Measurements from ENCODE around the gene HINT2. TPM values are rescaled to one million over a fixed set of nuclear protein-coding genes. Genes with fewer than 3 reads are reported as not detected.

Gene HINT2
- total RNA-seq, 2 donors from 2014 or later = 40.8 to 46.8 TPM

- peak within 1 kb of the TSS; percentile 90 for H3K4me3 Mint-ChIP-seq
- no peaks in the 10 kb centered on the region for H3K27me3 Mint-ChIP-seq
- DNase-seq (ENCODE audit: low spot score) = peak; percentile 96
- H3K27ac Mint-ChIP-seq = peak within 1 kb of the TSS; percentile 68 to 97
- peaks cover 29 to 33% of the 10 kb centered on the region in 2 donors for H3K4me1 Mint-ChIP-seq (ENCODE audit: low read depth in 2 of 2)
- H3K36me3 Mint-ChIP-seq = no peaks in the 10 kb centered on the region
- peak; percentile 82 to 83 for ATAC-seq
- H3K9me3 Mint-ChIP-seq = no peaks in the 10 kb centered on the region
Measured at GRCh38 chr9:35812025-35812602, 2.7 kb downstream of the HINT2 start, which contains the start of gene SPAG8. TSS of gene SPAG8 (minus strand) at chr9:35812262. CDS start at chr9:35812147, 115 bp downstream.

GRCh38 chr9:35811381-35812024 lies 3.3 kb downstream of the HINT2 start:
- H3K4me1 Mint-ChIP-seq (ENCODE audit: low read depth in 2 of 2) = peaks cover 33 to 37% of the 10 kb centered on the region in 2 donors
- ATAC-seq (no peak), DNase-seq (ENCODE audit: low spot score) (no peak)
- H3K27ac Mint-ChIP-seq = peak overlapping the region; percentile 68 to 97
- no peaks in the 10 kb centered on the region for H3K36me3 Mint-ChIP-seq
- peak overlapping the region; percentile 90 for H3K4me3 Mint-ChIP-seq
- H3K27me3 Mint-ChIP-seq = no peaks in the 10 kb centered on the region
- H3K9me3 Mint-ChIP-seq = no peaks in the 10 kb centered on the region

DNA sequence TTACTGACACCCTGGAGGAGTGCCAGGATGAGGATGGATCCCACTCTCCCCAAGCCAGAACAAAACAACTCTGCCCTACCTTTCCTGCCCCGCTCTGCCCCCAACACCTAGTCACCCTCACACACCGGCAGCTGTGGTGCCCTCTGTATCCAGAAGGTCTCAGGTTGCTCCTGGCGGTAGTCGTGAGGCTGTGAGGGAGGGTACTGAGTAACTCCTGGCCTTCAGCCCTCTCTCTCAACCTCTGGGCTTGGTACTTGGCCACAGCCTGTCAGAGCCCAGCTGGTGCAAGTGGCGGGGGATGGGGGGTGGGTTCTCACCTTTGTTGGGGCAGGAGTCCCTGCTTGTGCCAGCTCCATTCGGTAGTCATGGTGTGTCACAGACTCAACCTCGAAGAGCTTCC lies 4.7 kb downstream of the HINT2 start:
- Mint-ChIP-seq H3K27ac (no peak overlapping the region), H3K4me1 (ENCODE audit: low read depth in 2 of 2) (peaks cover 29 to 31% of the 10 kb centered on the region in 2 donors), H3K36me3 (no peaks in the 10 kb centered on the region), H3K27me3 (no peaks in the 10 kb centered on the region), H3K9me3 (no peaks in the 10 kb centered on the region), H3K4me3 (no peak overlapping the region)
- ATAC-seq = no peak
- no peak for DNase-seq (ENCODE audit: low spot score)

DNA sequence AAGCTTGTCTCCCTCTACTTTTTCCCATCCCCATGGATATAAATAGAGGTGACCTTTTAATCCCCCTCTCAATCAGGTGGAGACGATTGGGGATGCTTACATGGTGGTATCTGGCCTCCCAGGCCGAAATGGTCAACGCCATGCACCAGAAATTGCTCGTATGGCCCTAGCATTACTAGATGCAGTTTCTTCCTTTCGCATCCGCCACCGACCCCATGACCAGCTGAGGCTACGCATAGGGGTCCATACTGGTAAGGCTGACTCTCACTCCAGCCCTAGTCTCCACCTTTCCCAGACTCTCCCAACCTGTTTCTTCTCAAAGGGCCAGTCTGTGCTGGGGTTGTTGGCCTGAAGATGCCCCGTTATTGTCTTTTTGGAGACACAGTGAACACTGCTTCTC lies 6.4 kb downstream of the HINT2 start:
- no peaks in the 10 kb centered on the region for H3K27me3 Mint-ChIP-seq
- no peak for DNase-seq (ENCODE audit: low spot score)
- ATAC-seq = no peak
- H3K9me3 Mint-ChIP-seq = no peaks in the 10 kb centered on the region
- no peak overlapping the region for H3K27ac Mint-ChIP-seq
- H3K4me3 Mint-ChIP-seq = no peak overlapping the region
- no peaks in the 10 kb centered on the region for H3K36me3 Mint-ChIP-seq
- peaks cover 21 to 23% of the 10 kb centered on the region in 2 donors for H3K4me1 Mint-ChIP-seq (ENCODE audit: low read depth in 2 of 2)

GRCh38 chr9:35806101-35806500 lies 8.7 kb downstream of the HINT2 start:
- Mint-ChIP-seq H3K9me3 (no peaks in the 10 kb centered on the region), H3K4me1 (ENCODE audit: low read depth in 2 of 2) (peaks cover 5 to 8% of the 10 kb centered on the region in 2 donors), H3K27me3 (no peaks in the 10 kb centered on the region), H3K4me3 (no peak overlapping the region), H3K36me3 (no peaks in the 10 kb centered on the region), H3K27ac (no peak overlapping the region)
- ATAC-seq (peak in 1 of 2 donors; percentile 25), DNase-seq (ENCODE audit: low spot score) (no peak)

- Mint-ChIP-seq H3K9me3 (no peaks in the 10 kb centered on the region), H3K4me3 (no peak overlapping the region), H3K36me3 (no peaks in the 10 kb centered on the region), H3K27ac (peak overlapping the region in 1 of 2 donors; percentile 14), H3K4me1 (ENCODE audit: low read depth in 2 of 2) (peaks cover 9 to 13% of the 10 kb centered on the region in 2 donors), H3K27me3 (no peaks in the 10 kb centered on the region)
- no peak for DNase-seq (ENCODE audit: low spot score)
- ATAC-seq = no peak
Measured at GRCh38 chr9:35801328-35802128, 13.3 kb downstream of the HINT2 start.

DNA sequence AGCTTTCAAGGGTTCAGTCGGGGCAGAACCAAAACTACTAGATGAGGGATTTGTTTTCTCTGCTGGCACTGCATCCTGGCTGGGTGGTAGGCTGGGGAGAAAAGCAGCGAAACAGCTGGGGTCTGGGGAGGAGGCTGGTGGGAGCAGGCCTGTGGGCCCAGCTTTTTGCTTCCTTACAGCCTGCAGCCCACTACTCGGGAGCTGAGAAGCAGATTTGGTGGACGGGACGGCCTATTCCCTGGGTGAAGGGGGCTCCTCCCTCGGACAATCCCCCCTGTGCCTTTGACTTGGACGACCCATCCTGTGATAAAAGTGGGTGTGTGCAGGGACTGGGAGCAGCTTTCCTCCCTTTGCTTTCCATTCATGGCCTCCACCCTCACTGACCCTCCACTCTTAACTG lies 14.3 kb downstream of the HINT2 start:
- no peaks in the 10 kb centered on the region for H3K9me3 Mint-ChIP-seq
- no peak overlapping the region for H3K27ac Mint-ChIP-seq
- H3K4me1 Mint-ChIP-seq (ENCODE audit: low read depth in 2 of 2) = peaks cover 8 to 13% of the 10 kb centered on the region in 2 donors
- no peak overlapping the region for H3K4me3 Mint-ChIP-seq
- H3K36me3 Mint-ChIP-seq = no peaks in the 10 kb centered on the region
- ATAC-seq (no peak), DNase-seq (ENCODE audit: low spot score) (no peak)
- H3K27me3 Mint-ChIP-seq = no peaks in the 10 kb centered on the region

DNA sequence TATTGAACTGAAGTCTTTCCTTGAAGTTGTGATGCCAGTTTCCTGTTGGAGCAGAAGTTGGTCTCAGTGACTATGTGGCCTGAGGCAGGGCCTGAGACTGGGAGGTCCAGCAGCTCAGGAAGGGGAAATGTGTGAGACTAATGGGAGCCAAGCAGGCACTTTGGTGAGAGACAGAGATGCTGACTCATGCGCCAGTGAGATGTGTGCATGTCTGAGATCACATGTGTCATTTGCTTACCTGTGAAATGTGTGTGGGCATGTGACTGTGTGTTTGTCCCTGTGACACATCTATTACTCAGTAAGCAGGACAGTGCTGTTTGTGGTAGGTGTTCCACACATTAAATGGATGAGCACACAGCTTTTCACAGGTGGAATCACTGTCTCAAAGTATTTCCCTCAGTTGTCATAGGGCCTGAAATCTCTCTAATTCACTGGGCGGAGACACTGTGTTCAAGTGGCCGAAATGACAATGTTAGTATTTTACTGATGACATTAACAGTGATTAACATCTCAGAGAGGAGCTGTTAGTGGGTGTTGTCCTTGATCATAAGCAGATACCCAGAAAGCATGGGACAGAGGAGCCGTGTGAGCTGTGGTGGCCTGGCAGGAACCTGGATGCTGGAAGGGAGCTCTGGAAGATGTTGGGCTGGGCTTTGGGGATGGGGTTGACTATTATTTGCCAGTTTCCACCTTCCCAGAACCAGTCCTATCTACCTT lies 16.0 kb downstream of the HINT2 start:
- Mint-ChIP-seq H3K27ac (no peak overlapping the region), H3K27me3 (no peaks in the 10 kb centered on the region), H3K36me3 (no peaks in the 10 kb centered on the region), H3K9me3 (no peaks in the 10 kb centered on the region), H3K4me3 (no peak overlapping the region), H3K4me1 (ENCODE audit: low read depth in 2 of 2) (peaks cover 16 to 19% of the 10 kb centered on the region in 2 donors)
- peak; percentile 80 to 84 for ATAC-seq
- no peak for DNase-seq (ENCODE audit: low spot score)

- H3K36me3 Mint-ChIP-seq = no peaks in the 10 kb centered on the region
- peak overlapping the region in 1 of 2 donors; percentile 12 for H3K27ac Mint-ChIP-seq
- ATAC-seq (no peak), DNase-seq (ENCODE audit: low spot score) (no peak)
- no peaks in the 10 kb centered on the region for H3K9me3 Mint-ChIP-seq
- no peak overlapping the region for H3K4me3 Mint-ChIP-seq
- peaks cover 16 to 19% of the 10 kb centered on the region in 2 donors for H3K4me1 Mint-ChIP-seq (ENCODE audit: low read depth in 2 of 2)
- no peaks in the 10 kb centered on the region for H3K27me3 Mint-ChIP-seq
Measured at GRCh38 chr9:35797311-35798109, 17.3 kb downstream of the HINT2 start.

DNA sequence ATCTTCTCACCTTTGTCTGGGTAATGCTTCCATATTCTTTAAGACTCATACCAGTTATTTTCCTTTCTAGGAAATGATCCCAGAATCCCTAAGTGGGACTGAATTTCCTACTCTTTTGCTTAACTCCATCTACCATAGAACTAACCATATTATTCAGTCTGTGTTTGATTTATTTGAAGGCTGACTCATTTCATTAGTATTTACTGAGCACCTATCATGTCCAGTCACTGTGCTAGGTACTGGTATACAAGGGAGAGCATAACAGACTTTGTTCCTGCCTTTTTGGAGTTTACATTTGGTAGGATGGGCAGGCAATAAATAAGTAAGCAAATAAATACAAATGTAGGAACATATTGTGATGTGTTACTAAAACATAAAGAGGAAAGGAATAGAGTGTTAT lies 19.1 kb downstream of the HINT2 start:
- no peak for DNase-seq (ENCODE audit: low spot score)
- no peak overlapping the region for H3K4me3 Mint-ChIP-seq
- no peaks in the 10 kb centered on the region for H3K9me3 Mint-ChIP-seq
- H3K4me1 Mint-ChIP-seq (ENCODE audit: low read depth in 2 of 2) = peaks cover 16 to 19% of the 10 kb centered on the region in 2 donors
- H3K27me3 Mint-ChIP-seq = no peaks in the 10 kb centered on the region
- no peaks in the 10 kb centered on the region for H3K36me3 Mint-ChIP-seq
- H3K27ac Mint-ChIP-seq = no peak overlapping the region
- ATAC-seq = no peak

GRCh38 chr9:35793461-35793860 lies 21.4 kb downstream of the HINT2 start:
- no peak for ATAC-seq
- no peaks in the 10 kb centered on the region for H3K27me3 Mint-ChIP-seq
- DNase-seq (ENCODE audit: low spot score) = no peak
- H3K27ac Mint-ChIP-seq = no peak overlapping the region
- no peaks in the 10 kb centered on the region for H3K36me3 Mint-ChIP-seq
- no peak overlapping the region for H3K4me3 Mint-ChIP-seq
- no peaks in the 10 kb centered on the region for H3K9me3 Mint-ChIP-seq
- H3K4me1 Mint-ChIP-seq (ENCODE audit: low read depth in 2 of 2) = peaks cover 17 to 19% of the 10 kb centered on the region in 2 donors

- Mint-ChIP-seq H3K36me3 (no peaks in the 10 kb centered on the region), H3K4me3 (no peak overlapping the region), H3K27ac (no peak overlapping the region), H3K27me3 (no peaks in the 10 kb centered on the region), H3K4me1 (ENCODE audit: low read depth in 2 of 2) (peaks cover 14 to 17% of the 10 kb centered on the region in 2 donors), H3K9me3 (no peaks in the 10 kb centered on the region)
- no peak for DNase-seq (ENCODE audit: low spot score)
- ATAC-seq = no peak
Measured at GRCh38 chr9:35792826-35793225, 22.0 kb downstream of the HINT2 start.

Data from natural killer cell treated with Interleukin-12 subunit alpha and Interleukin-12 subunit beta and Interleukin-15 and Interleukin-18, amount 100 ng/mL, for 72 hours (primary cell).